Rectal smooth muscle tissue (tissue), 1 donor: ENCODE results near the gene SYNDIG1L.

Source experiments
- H3K27ac ChIP-seq: one replicate; pipeline ENCODE4 v1.7.0; 2013; ENCODE audit warnings: low read depth, low read length, inconsistent platforms
- H3K27me3 ChIP-seq: one replicate; pipeline ENCODE4 v1.7.0; 2013; ENCODE audit warnings: low read length; ENCODE audit not compliant: control insufficient read depth, insufficient read depth
- H3K36me3 ChIP-seq: one replicate; pipeline ENCODE4 v1.7.0; 2013; ENCODE audit warnings: low read length; ENCODE audit not compliant: control insufficient read depth, insufficient read depth
- H3K4me1 ChIP-seq: one replicate; pipeline ENCODE4 v1.7.0; 2013; ENCODE audit warnings: low read length; ENCODE audit not compliant: control insufficient read depth, insufficient read depth
- H3K4me3 ChIP-seq: one replicate; pipeline ENCODE4 v1.7.0; 2013; ENCODE audit warnings: low read length
- H3K9ac ChIP-seq: one replicate; pipeline ENCODE4 v1.7.0; 2013; ENCODE audit warnings: low read length

Gene SYNDIG1L

GRCh38 chr14:74424606-74425005, 1.4 kb downstream of the SYNDIG1L start:
- Histone ChIP-seq H3K36me3 (no peaks in the 10 kb centered on the region), H3K27me3 (peaks cover 3% of the 10 kb centered on the region), H3K27ac (no peak overlapping the region), H3K4me3 (no peak overlapping the region), H3K4me1 (no peaks in the 10 kb centered on the region), H3K9ac (no peak overlapping the region)

- Histone ChIP-seq H3K27me3 (peaks cover 5% of the 10 kb centered on the region), H3K4me3 (no peak overlapping the region), H3K27ac (no peak overlapping the region), H3K36me3 (no peaks in the 10 kb centered on the region), H3K9ac (no peak overlapping the region), H3K4me1 (no peaks in the 10 kb centered on the region)
Observed at GRCh38 chr14:74423246-74423645, 2.8 kb downstream of the SYNDIG1L start.

GRCh38 chr14:74421981-74422380, 4.0 kb downstream of the SYNDIG1L start:
- no peaks in the 10 kb centered on the region for H3K36me3 ChIP-seq
- no peak overlapping the region for H3K9ac ChIP-seq
- H3K27me3 ChIP-seq = peaks cover 5% of the 10 kb centered on the region
- no peaks in the 10 kb centered on the region for H3K4me1 ChIP-seq
- no peak overlapping the region for H3K27ac ChIP-seq
- H3K4me3 ChIP-seq = no peak overlapping the region

- no peaks in the 10 kb centered on the region for H3K4me1 ChIP-seq
- peaks cover 2% of the 10 kb centered on the region for H3K27me3 ChIP-seq
- H3K9ac ChIP-seq = no peak overlapping the region
- H3K36me3 ChIP-seq = no peaks in the 10 kb centered on the region
- H3K27ac ChIP-seq = no peak overlapping the region
- no peak overlapping the region for H3K4me3 ChIP-seq
Observed at GRCh38 chr14:74419086-74419485, 6.9 kb downstream of the SYNDIG1L start.

- Histone ChIP-seq H3K9ac (no peak overlapping the region), H3K4me3 (no peak overlapping the region), H3K36me3 (no peaks in the 10 kb centered on the region), H3K27ac (no peak overlapping the region), H3K4me1 (no peaks in the 10 kb centered on the region), H3K27me3 (peaks cover 2% of the 10 kb centered on the region)
Observed at GRCh38 chr14:74418031-74418430, 8.0 kb downstream of the SYNDIG1L start.

GRCh38 chr14:74417611-74418010, 8.4 kb downstream of the SYNDIG1L start:
- H3K4me1 ChIP-seq = no peaks in the 10 kb centered on the region
- peaks cover 2% of the 10 kb centered on the region for H3K27me3 ChIP-seq
- H3K9ac ChIP-seq = no peak overlapping the region
- no peak overlapping the region for H3K4me3 ChIP-seq
- no peak overlapping the region for H3K27ac ChIP-seq
- no peaks in the 10 kb centered on the region for H3K36me3 ChIP-seq

- Histone ChIP-seq H3K9ac (no peak overlapping the region), H3K27ac (no peak overlapping the region), H3K36me3 (no peaks in the 10 kb centered on the region), H3K27me3 (peaks cover 2% of the 10 kb centered on the region), H3K4me1 (no peaks in the 10 kb centered on the region), H3K4me3 (no peak overlapping the region)
Observed at GRCh38 chr14:74417201-74417600, 8.8 kb downstream of the SYNDIG1L start.

- no peak overlapping the region for H3K9ac ChIP-seq
- H3K4me3 ChIP-seq = no peak overlapping the region
- H3K27me3 ChIP-seq = peaks cover 2% of the 10 kb centered on the region
- no peak overlapping the region for H3K27ac ChIP-seq
- no peaks in the 10 kb centered on the region for H3K4me1 ChIP-seq
- H3K36me3 ChIP-seq = no peaks in the 10 kb centered on the region
Observed at GRCh38 chr14:74415115-74415437, 10.9 kb downstream of the SYNDIG1L start.

- no peak overlapping the region for H3K9ac ChIP-seq
- no peaks in the 10 kb centered on the region for H3K36me3 ChIP-seq
- H3K27ac ChIP-seq = no peak overlapping the region
- peaks cover 2% of the 10 kb centered on the region for H3K27me3 ChIP-seq
- no peak overlapping the region for H3K4me3 ChIP-seq
- no peaks in the 10 kb centered on the region for H3K4me1 ChIP-seq
Observed at GRCh38 chr14:74414403-74415114, 11.5 kb downstream of the SYNDIG1L start.

GRCh38 chr14:74413627-74414026, 12.4 kb downstream of the SYNDIG1L start:
- H3K27ac ChIP-seq = no peak overlapping the region
- H3K27me3 ChIP-seq = no peaks in the 10 kb centered on the region
- H3K4me3 ChIP-seq = no peak overlapping the region
- H3K36me3 ChIP-seq = no peaks in the 10 kb centered on the region
- no peak overlapping the region for H3K9ac ChIP-seq
- H3K4me1 ChIP-seq = no peaks in the 10 kb centered on the region

- Histone ChIP-seq H3K4me3 (no peak overlapping the region), H3K4me1 (no peaks in the 10 kb centered on the region), H3K27me3 (no peaks in the 10 kb centered on the region), H3K36me3 (no peaks in the 10 kb centered on the region), H3K9ac (no peak overlapping the region), H3K27ac (no peak overlapping the region)
Observed at GRCh38 chr14:74412753-74413152, 13.3 kb downstream of the SYNDIG1L start.

- no peaks in the 10 kb centered on the region for H3K4me1 ChIP-seq
- no peaks in the 10 kb centered on the region for H3K36me3 ChIP-seq
- H3K4me3 ChIP-seq = no peak overlapping the region
- H3K27me3 ChIP-seq = no peaks in the 10 kb centered on the region
- no peak overlapping the region for H3K27ac ChIP-seq
- no peak overlapping the region for H3K9ac ChIP-seq
Observed at GRCh38 chr14:74411671-74412070, 14.3 kb downstream of the SYNDIG1L start.

GRCh38 chr14:74409441-74409840, 16.6 kb downstream of the SYNDIG1L start:
- Histone ChIP-seq H3K4me3 (no peak overlapping the region), H3K9ac (no peak overlapping the region), H3K27ac (no peak overlapping the region), H3K36me3 (no peaks in the 10 kb centered on the region), H3K27me3 (no peaks in the 10 kb centered on the region), H3K4me1 (no peaks in the 10 kb centered on the region)
